ENCODE data around the gene STARD3.

The STARD3 gene

GRCh38 chr17:39660011-39660360 is 23.0 kb downstream of the STARD3 start:
- DNase-seq (ENCODE audit: extremely low spot score), result no peak
- CTCF ChIA-PET, result interaction anchor here (0.7 kb wide), 1 partner anchor 28 kb away, joined by 3 read pairs; no protein-coding TSS in a partner anchor
- TF ChIP-seq SUZ12 (IDR thresholded peaks at IDR 0.05), result no peak
- no peak for TF ChIP-seq LEF1 (IDR thresholded peaks at IDR 0.05; ENCODE audit: borderline replicate concordance)
- no peak for TF ChIP-seq ZNF384 (IDR thresholded peaks at IDR 0.05)
- TF ChIP-seq CTBP1 (IDR thresholded peaks at IDR 0.05; ENCODE audit: borderline replicate concordance), result no peak
- TF ChIP-seq ELF4 (IDR thresholded peaks at IDR 0.05), result no peak
- no peak for TF ChIP-seq NFRKB (IDR thresholded peaks at IDR 0.05)
- TF ChIP-seq FOXM1 (IDR thresholded peaks at IDR 0.05; ENCODE audit: borderline replicate concordance), result no peak
- POLR2A ChIA-PET, result no interaction called here

- ChIA-PET CTCF (interaction anchor here (0.7 kb wide), 1 partner anchor 29 kb away, joined by 3 read pairs; no protein-coding TSS in a partner anchor), POLR2A (no interaction called here)
- TF ChIP-seq SP1 (IDR thresholded peaks at IDR 0.05), result no peak
- DNase-seq (ENCODE audit: extremely low spot score), result no peak
These were observed 23.7 kb downstream of the STARD3 start for GRCh38 chr17:39660397-39661385.

GRCh38 chr17:39661744-39662541 is 25.0 kb downstream of the STARD3 start:
- TF ChIP-seq TARDBP (IDR thresholded peaks at IDR 0.05), result no peak
- TF ChIP-seq FOXK2 (IDR thresholded peaks at IDR 0.05), result no peak
- no peak for TF ChIP-seq FOXA1 (IDR thresholded peaks at IDR 0.05)
- no peak for TF ChIP-seq PKNOX1 (IDR thresholded peaks at IDR 0.05)
- TF ChIP-seq FOXM1 (IDR thresholded peaks at IDR 0.05; ENCODE audit: borderline replicate concordance), result no peak
- no peak for TF ChIP-seq ARNT (IDR thresholded peaks at IDR 0.05)
- TF ChIP-seq HDGF (IDR thresholded peaks at IDR 0.05; ENCODE audit: borderline replicate concordance), result no peak
- TF ChIP-seq L3MBTL2 (conservative IDR thresholded peaks at IDR 0.05), result no peak
- TF ChIP-seq LEF1 (IDR thresholded peaks at IDR 0.05; ENCODE audit: borderline replicate concordance), result no peak
- TF ChIP-seq ZNF384 (IDR thresholded peaks at IDR 0.05), result no peak
- no peak for TF ChIP-seq CTBP1 (IDR thresholded peaks at IDR 0.05; ENCODE audit: borderline replicate concordance)
- no peak for TF ChIP-seq SP1 (IDR thresholded peaks at IDR 0.05)
- no peak for TF ChIP-seq NFRKB (IDR thresholded peaks at IDR 0.05)
- TF ChIP-seq ELF4 (IDR thresholded peaks at IDR 0.05), result no peak
- TF ChIP-seq BHLHE40 (IDR thresholded peaks at IDR 0.05; ENCODE audit: borderline replicate concordance), result no peak
- TF ChIP-seq SUZ12 (IDR thresholded peaks at IDR 0.05), result no peak
- ChIA-PET POLR2A (no interaction called here), CTCF (no interaction called here)

DNA sequence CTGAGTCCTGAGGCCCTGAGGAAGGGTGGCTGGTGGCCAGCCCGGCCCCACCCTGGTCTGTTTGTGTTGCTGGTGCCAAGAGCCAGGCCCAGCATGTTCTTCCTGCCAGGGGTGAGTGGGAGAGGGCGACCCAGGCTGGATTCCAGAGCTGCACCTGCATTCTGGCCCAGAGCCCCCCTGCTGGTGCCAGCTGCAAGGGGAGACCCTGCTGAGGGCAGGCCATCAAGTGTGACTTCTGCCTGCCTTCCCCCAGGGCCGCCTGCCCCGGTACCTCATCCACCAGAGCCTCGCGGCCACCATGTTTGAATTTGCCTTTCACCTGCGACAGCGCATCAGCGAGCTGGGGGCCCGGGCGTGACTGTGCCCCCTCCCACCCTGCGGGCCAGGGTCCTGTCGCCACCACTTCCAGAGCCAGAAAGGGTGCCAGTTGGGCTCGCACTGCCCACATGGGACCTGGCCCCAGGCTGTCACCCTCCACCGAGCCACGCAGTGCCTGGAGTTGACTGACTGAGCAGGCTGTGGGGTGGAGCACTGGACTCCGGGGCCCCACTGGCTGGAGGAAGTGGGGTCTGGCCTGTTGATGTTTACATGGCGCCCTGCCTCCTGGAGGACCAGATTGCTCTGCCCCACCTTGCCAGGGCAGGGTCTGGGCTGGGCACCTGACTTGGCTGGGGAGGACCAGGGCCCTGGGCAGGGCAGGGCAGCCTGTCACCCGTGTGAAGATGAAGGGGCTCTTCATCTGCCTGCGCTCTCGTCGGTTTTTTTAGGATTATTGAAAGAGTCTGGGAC is 25.8 kb downstream of the STARD3 start:
- POLR2A ChIA-PET, result interaction anchor here (1.3 kb wide), 1 partner anchor 8 kb away, joined by 3 read pairs; no protein-coding TSS in a partner anchor
- CTCF ChIA-PET, result interaction anchor here (2.0 kb wide), 1 partner anchor 9 kb away, joined by 9 read pairs; no protein-coding TSS in a partner anchor
- no peak for TF ChIP-seq ZNF384 (IDR thresholded peaks at IDR 0.05)
- TF ChIP-seq L3MBTL2 (conservative IDR thresholded peaks at IDR 0.05), result no peak
- TF ChIP-seq CTBP1 (IDR thresholded peaks at IDR 0.05; ENCODE audit: borderline replicate concordance), result no peak
- no peak for TF ChIP-seq ARNT (IDR thresholded peaks at IDR 0.05)
- no peak for TF ChIP-seq SUZ12 (IDR thresholded peaks at IDR 0.05)
- no peak for TF ChIP-seq SP1 (IDR thresholded peaks at IDR 0.05)
- no peak for DNase-seq (ENCODE audit: extremely low spot score)

More at GRCh38 chr17:39661744-39662541, 25.0 kb downstream of the STARD3 start:
- DNase-seq (ENCODE audit: extremely low spot score), result no peak

DNA sequence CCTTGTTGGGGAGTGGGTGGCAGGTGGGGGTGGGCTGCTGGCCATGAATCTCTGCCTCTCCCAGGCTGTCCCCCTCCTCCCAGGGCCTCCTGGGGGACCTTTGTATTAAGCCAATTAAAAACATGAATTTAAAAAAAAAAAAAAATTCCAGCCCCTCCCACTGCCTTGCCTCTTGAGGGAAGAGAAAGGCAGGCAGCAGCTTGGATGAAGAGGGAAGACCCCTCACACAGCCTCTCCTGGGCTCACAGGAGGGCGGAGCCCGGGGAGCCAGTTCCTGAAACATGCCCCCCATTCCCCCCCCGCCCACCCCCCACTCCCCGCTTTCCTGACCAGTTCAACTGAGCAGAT is 26.4 kb downstream of the STARD3 start:
- no peak for TF ChIP-seq NFRKB (IDR thresholded peaks at IDR 0.05)
- no peak for TF ChIP-seq SP1 (IDR thresholded peaks at IDR 0.05)
- TF ChIP-seq PKNOX1 (IDR thresholded peaks at IDR 0.05), result no peak
- TF ChIP-seq ZNF384 (IDR thresholded peaks at IDR 0.05), result no peak
- ChIA-PET POLR2A (interaction anchor here (1.3 kb wide), 1 partner anchor 9 kb away, joined by 3 read pairs; no protein-coding TSS in a partner anchor), CTCF (interaction anchor here (0.8 to 2.0 kb wide), 3 partner anchors 8 to 42 kb away, joined by 3 to 9 read pairs (median 3); no protein-coding TSS in a partner anchor)
- DNase-seq (ENCODE audit: extremely low spot score), result no peak

Data from HEK293T (cell line).